ENCODE results near the gene PCSK2. TPM values are rescaled to one million over a fixed set of nuclear protein-coding genes. Genes with fewer than 3 reads are reported as not detected.

Gene PCSK2, protein sequence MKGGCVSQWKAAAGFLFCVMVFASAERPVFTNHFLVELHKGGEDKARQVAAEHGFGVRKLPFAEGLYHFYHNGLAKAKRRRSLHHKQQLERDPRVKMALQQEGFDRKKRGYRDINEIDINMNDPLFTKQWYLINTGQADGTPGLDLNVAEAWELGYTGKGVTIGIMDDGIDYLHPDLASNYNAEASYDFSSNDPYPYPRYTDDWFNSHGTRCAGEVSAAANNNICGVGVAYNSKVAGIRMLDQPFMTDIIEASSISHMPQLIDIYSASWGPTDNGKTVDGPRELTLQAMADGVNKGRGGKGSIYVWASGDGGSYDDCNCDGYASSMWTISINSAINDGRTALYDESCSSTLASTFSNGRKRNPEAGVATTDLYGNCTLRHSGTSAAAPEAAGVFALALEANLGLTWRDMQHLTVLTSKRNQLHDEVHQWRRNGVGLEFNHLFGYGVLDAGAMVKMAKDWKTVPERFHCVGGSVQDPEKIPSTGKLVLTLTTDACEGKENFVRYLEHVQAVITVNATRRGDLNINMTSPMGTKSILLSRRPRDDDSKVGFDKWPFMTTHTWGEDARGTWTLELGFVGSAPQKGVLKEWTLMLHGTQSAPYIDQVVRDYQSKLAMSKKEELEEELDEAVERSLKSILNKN
- 3.8 TPM for polyA plus RNA-seq (2013, experiment 1 of 4)
- polyA plus RNA-seq (2013, experiment 2 of 4), result 1.7 TPM
- 2.9 TPM for polyA plus RNA-seq (2013, experiment 3 of 4)
- 1.6 TPM for polyA plus RNA-seq (2013, experiment 4 of 4)

- peaks cover 53% of the 10 kb centered on the region for H3K27me3 ChIP-seq (ENCODE audit: control insufficient read depth, insufficient read depth, low read length, poor library complexity, severe bottlenecking)
- H3K36me3 ChIP-seq (ENCODE audit: control insufficient read depth, insufficient read depth, low read length), result no peaks in the 10 kb centered on the region
- no peaks in the 10 kb centered on the region for H3K9me3 ChIP-seq (ENCODE audit: control insufficient read depth, low read length)
- H3K4me1 ChIP-seq (ENCODE audit: control insufficient read depth, insufficient read depth, low read length), result peaks cover 33% of the 10 kb centered on the region
- WGBS, 2 experiments, result 0 to 1% methylated on average over 52 to 53 of the region's 53 CpGs
- peak within 1 kb of the TSS; percentile 46 for H3K4me3 ChIP-seq (ENCODE audit: insufficient read depth, low read depth, low read length)
- no peak within 1 kb of the TSS for H3K27ac ChIP-seq (ENCODE audit: insufficient read depth, low read depth, low read length, poor library complexity, severe bottlenecking)
Measured at GRCh38 chr20:17226410-17227218, at the start of gene PCSK2. Gene PCSK2 (plus strand): TSS chr20:17227040. CDS start chr20:17227306, 266 bp downstream.

DNA sequence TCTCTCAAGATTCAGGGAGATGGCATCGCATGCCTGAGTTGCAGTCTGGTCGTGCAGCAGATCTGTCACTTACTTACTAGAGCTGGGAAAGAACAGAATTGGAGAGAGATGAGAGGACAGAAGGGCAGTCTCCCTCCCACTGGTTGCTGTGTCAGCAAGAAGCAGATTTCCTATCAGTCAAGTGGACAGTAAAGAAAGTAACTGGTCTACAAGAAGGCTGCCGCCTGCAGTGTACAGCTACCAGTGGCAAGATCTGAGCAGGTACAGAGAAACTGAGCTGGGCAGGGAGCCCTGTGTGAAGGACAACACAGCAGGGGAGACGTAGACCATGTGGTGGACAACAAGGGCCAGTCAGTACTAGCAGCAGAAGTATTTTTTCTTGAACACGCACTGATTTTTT is 49.5 kb upstream of the PCSK2 start:
- Histone ChIP-seq H3K27me3 (ENCODE audit: control insufficient read depth, insufficient read depth, low read length, poor library complexity, severe bottlenecking) (no peaks in the 10 kb centered on the region), H3K4me1 (ENCODE audit: control insufficient read depth, insufficient read depth, low read length) (peaks cover 9% of the 10 kb centered on the region), H3K27ac (ENCODE audit: insufficient read depth, low read depth, low read length, poor library complexity, severe bottlenecking) (no peak overlapping the region), H3K4me3 (ENCODE audit: insufficient read depth, low read depth, low read length) (no peak overlapping the region), H3K9me3 (ENCODE audit: control insufficient read depth, low read length) (no peaks in the 10 kb centered on the region), H3K36me3 (ENCODE audit: control insufficient read depth, insufficient read depth, low read length) (no peaks in the 10 kb centered on the region)
- 81 to 83% methylated on average over 5 of the region's 5 CpGs for WGBS, 2 experiments

DNA sequence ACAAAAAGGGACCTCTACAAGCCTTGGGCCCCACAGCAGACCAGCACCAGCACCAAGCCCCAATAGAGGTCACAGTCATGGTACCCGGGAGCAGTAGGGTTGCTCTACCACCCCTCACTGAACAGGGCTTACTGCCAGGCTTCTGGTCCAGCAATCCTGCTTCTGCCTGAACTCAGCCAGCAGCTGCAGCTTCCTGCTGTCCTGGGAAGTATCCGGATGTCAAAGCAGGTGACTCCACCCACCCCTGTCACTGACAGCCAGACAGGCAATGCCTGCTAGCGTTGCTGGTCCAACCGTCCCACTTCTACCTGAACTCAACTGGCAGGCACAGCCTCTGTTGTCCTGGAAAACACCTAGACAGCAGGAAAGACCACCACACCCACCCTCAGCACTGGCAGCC is 47.0 kb upstream of the PCSK2 start:
- Histone ChIP-seq H3K27ac (ENCODE audit: insufficient read depth, low read depth, low read length, poor library complexity, severe bottlenecking) (no peak overlapping the region), H3K36me3 (ENCODE audit: control insufficient read depth, insufficient read depth, low read length) (no peaks in the 10 kb centered on the region), H3K4me3 (ENCODE audit: insufficient read depth, low read depth, low read length) (no peak overlapping the region), H3K4me1 (ENCODE audit: control insufficient read depth, insufficient read depth, low read length) (peaks cover 9% of the 10 kb centered on the region), H3K9me3 (ENCODE audit: control insufficient read depth, low read length) (no peaks in the 10 kb centered on the region), H3K27me3 (ENCODE audit: control insufficient read depth, insufficient read depth, low read length, poor library complexity, severe bottlenecking) (no peaks in the 10 kb centered on the region)
- 75 to 79% methylated on average over 4 of the region's 4 CpGs for WGBS, 2 experiments

DNA sequence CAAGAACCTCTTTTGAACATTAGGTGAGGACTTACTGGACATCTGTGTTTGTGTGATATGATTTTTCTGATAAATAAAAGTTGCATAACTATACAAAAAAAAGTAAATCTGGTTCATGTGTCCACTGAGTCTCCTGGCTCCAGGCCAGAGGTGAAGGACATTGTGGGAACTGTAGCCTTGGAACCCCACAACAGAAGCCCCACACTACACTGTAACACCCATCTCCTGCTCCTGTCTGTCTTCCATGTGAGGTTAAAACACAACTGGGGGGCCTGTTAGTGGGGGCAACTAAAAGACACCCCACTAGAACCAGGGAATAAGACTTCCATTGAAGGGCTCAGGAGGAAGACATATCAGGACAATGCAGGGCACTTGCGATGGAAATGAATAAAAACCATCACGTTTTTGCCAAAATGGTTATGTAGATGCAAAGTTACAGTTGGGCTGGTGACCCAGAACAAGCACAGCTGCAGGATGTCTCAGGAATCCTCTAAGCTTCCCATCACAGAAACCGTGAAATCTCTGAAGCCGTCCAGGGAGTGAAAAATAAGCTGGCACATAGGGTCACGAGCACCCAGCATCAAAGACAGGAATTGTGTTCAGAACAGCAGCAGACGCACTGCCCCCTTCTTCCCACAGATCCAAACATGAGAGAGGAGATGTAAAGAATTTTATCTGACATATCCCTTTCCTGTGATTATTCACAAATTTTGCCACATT is 36.7 kb upstream of the PCSK2 start:
- 86 to 92% methylated on average over 6 of the region's 6 CpGs for WGBS, 2 experiments
- H3K9me3 ChIP-seq (ENCODE audit: control insufficient read depth, low read length), result no peaks in the 10 kb centered on the region
- no peaks in the 10 kb centered on the region for H3K36me3 ChIP-seq (ENCODE audit: control insufficient read depth, insufficient read depth, low read length)
- no peak overlapping the region for H3K4me3 ChIP-seq (ENCODE audit: insufficient read depth, low read depth, low read length)
- no peaks in the 10 kb centered on the region for H3K4me1 ChIP-seq (ENCODE audit: control insufficient read depth, insufficient read depth, low read length)
- no peak overlapping the region for H3K27ac ChIP-seq (ENCODE audit: insufficient read depth, low read depth, low read length, poor library complexity, severe bottlenecking)
- H3K27me3 ChIP-seq (ENCODE audit: control insufficient read depth, insufficient read depth, low read length, poor library complexity, severe bottlenecking), result no peaks in the 10 kb centered on the region

- WGBS, 2 experiments, result 98 to 100% methylated on average over 2 of the region's 2 CpGs
- no peak overlapping the region for H3K27ac ChIP-seq (ENCODE audit: insufficient read depth, low read depth, low read length, poor library complexity, severe bottlenecking)
Measured at GRCh38 chr20:17197041-17197440, 29.8 kb upstream of the PCSK2 start.

GRCh38 chr20:17202030-17202429 is 24.8 kb upstream of the PCSK2 start:
- WGBS, 2 experiments, result 80 to 84% methylated on average over 2 of the region's 2 CpGs
- Histone ChIP-seq H3K27ac (ENCODE audit: insufficient read depth, low read depth, low read length, poor library complexity, severe bottlenecking) (no peak overlapping the region), H3K36me3 (ENCODE audit: control insufficient read depth, insufficient read depth, low read length) (no peaks in the 10 kb centered on the region), H3K4me3 (ENCODE audit: insufficient read depth, low read depth, low read length) (no peak overlapping the region), H3K27me3 (ENCODE audit: control insufficient read depth, insufficient read depth, low read length, poor library complexity, severe bottlenecking) (no peaks in the 10 kb centered on the region), H3K9me3 (ENCODE audit: control insufficient read depth, low read length) (no peaks in the 10 kb centered on the region), H3K4me1 (ENCODE audit: control insufficient read depth, insufficient read depth, low read length) (peaks cover 6% of the 10 kb centered on the region)

More at GRCh38 chr20:17197041-17197440, 29.8 kb upstream of the PCSK2 start:
- H3K9me3 ChIP-seq (ENCODE audit: control insufficient read depth, low read length), result no peaks in the 10 kb centered on the region
- no peaks in the 10 kb centered on the region for H3K36me3 ChIP-seq (ENCODE audit: control insufficient read depth, insufficient read depth, low read length)
- H3K27me3 ChIP-seq (ENCODE audit: control insufficient read depth, insufficient read depth, low read length, poor library complexity, severe bottlenecking), result no peaks in the 10 kb centered on the region
- H3K4me3 ChIP-seq (ENCODE audit: insufficient read depth, low read depth, low read length), result no peak overlapping the region
- H3K4me1 ChIP-seq (ENCODE audit: control insufficient read depth, insufficient read depth, low read length), result peaks cover under 1% of the 10 kb centered on the region

GRCh38 chr20:17202673-17203072 is 24.2 kb upstream of the PCSK2 start:
- no peaks in the 10 kb centered on the region for H3K9me3 ChIP-seq (ENCODE audit: control insufficient read depth, low read length)
- WGBS, 2 experiments, result 33 to 40% methylated on average over 8 of the region's 8 CpGs
- H3K4me3 ChIP-seq (ENCODE audit: insufficient read depth, low read depth, low read length), result no peak overlapping the region

GRCh38 chr20:17205084-17205813 is 21.6 kb upstream of the PCSK2 start:
- peaks cover 6% of the 10 kb centered on the region for H3K4me1 ChIP-seq (ENCODE audit: control insufficient read depth, insufficient read depth, low read length)
- no peak overlapping the region for H3K4me3 ChIP-seq (ENCODE audit: insufficient read depth, low read depth, low read length)
- H3K36me3 ChIP-seq (ENCODE audit: control insufficient read depth, insufficient read depth, low read length), result no peaks in the 10 kb centered on the region
- no peaks in the 10 kb centered on the region for H3K9me3 ChIP-seq (ENCODE audit: control insufficient read depth, low read length)
- no peaks in the 10 kb centered on the region for H3K27me3 ChIP-seq (ENCODE audit: control insufficient read depth, insufficient read depth, low read length, poor library complexity, severe bottlenecking)
- 89 to 93% methylated on average over 5 to 6 of the region's 7 CpGs for WGBS, 2 experiments
- no peak overlapping the region for H3K27ac ChIP-seq (ENCODE audit: insufficient read depth, low read depth, low read length, poor library complexity, severe bottlenecking)

More at GRCh38 chr20:17202673-17203072, 24.2 kb upstream of the PCSK2 start:
- Histone ChIP-seq H3K27ac (ENCODE audit: insufficient read depth, low read depth, low read length, poor library complexity, severe bottlenecking) (no peak overlapping the region), H3K27me3 (ENCODE audit: control insufficient read depth, insufficient read depth, low read length, poor library complexity, severe bottlenecking) (no peaks in the 10 kb centered on the region), H3K36me3 (ENCODE audit: control insufficient read depth, insufficient read depth, low read length) (no peaks in the 10 kb centered on the region), H3K4me1 (ENCODE audit: control insufficient read depth, insufficient read depth, low read length) (peaks cover 6% of the 10 kb centered on the region)

DNA sequence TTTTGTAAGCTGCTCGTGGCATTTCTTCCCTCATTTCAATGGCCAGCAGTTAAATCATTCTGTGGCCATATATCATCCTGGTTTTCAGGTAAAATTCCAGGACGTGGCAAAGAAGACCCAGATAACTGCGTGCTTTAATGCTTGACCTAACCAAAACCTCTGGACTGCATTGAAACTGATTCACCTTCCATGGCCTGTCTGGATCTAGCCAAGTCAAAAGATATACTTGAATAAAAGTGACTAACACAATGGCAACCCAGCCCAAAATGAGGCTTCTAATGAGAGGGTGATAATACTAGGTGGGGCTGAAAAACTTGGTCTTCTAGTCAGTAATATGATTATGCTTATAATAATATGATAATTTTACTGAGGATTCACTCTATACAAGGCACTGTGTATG is 16.5 kb upstream of the PCSK2 start:
- no peaks in the 10 kb centered on the region for H3K4me1 ChIP-seq (ENCODE audit: control insufficient read depth, insufficient read depth, low read length)
- no peak overlapping the region for H3K27ac ChIP-seq (ENCODE audit: insufficient read depth, low read depth, low read length, poor library complexity, severe bottlenecking)
- no peak overlapping the region for H3K4me3 ChIP-seq (ENCODE audit: insufficient read depth, low read depth, low read length)
- no peaks in the 10 kb centered on the region for H3K9me3 ChIP-seq (ENCODE audit: control insufficient read depth, low read length)
- H3K27me3 ChIP-seq (ENCODE audit: control insufficient read depth, insufficient read depth, low read length, poor library complexity, severe bottlenecking), result no peaks in the 10 kb centered on the region
- 86 to 92% methylated on average over 3 of the region's 3 CpGs for WGBS, 2 experiments
- no peaks in the 10 kb centered on the region for H3K36me3 ChIP-seq (ENCODE audit: control insufficient read depth, insufficient read depth, low read length)
